ENCODE data around the gene ZYX.

The ZYX gene

DNA sequence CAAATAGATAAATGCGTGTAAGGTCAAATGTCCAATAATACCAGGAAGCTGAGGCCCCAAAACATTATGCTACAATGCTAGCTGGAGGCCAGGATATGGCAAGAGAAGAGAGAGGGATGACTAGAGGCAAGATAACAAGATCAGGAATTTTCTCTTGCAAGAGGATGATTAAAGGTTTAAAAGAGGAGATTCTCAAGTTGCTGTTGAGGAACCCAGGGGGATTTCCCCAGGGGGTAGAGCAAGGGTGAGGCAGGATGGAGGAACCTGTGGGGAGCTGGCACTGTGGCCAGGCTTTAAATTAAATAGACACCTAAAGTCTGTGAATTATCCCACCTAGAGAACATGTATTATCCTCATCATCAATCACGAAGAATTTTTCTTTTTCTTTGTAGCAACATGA is 58.7 kb downstream of the ZYX start:
- H3K4me3 ChIP-seq (ENCODE audit: low read depth, low read length), result no peak overlapping the region
- in situ Hi-C loops (cut with HindIII; ENCODE audit: low sequenced_read_pairs), result no loop called here
- no peak for DNase-seq (ENCODE audit: low read depth)
- no peak for TF ChIP-seq CTCF (IDR thresholded peaks at IDR 0.05; ENCODE audit: low read depth, low read length, missing control alignments)

All from astrocyte of the cerebellum (primary cell).